ENCODE data around the gene CALHM1.
"Not testable (repeated sequence)": the region's sequence is repeated elsewhere in the genome, so short reads cannot be mapped to it uniquely, and the experiment has no call there.

CALHM1 gene

GRCh38 chr10:103441611-103442010, 17.1 kb downstream of the CALHM1 start:
- no peaks in the 10 kb centered on the region for H3K27me3 Mint-ChIP-seq (ENCODE audit: low read depth)
- peaks cover 50% of the 10 kb centered on the region for H3K36me3 Mint-ChIP-seq (ENCODE audit: low read depth)
- H3K4me3 Mint-ChIP-seq: no peak overlapping the region
- H3K4me1 Mint-ChIP-seq (ENCODE audit: low read depth): peaks cover 4% of the 10 kb centered on the region
- H3K9me3 Mint-ChIP-seq: no peaks in the 10 kb centered on the region
- H3K27ac Mint-ChIP-seq: no peak overlapping the region

GRCh38 chr10:103441206-103441605, 17.5 kb downstream of the CALHM1 start:
- Mint-ChIP-seq H3K9me3 (no peaks in the 10 kb centered on the region), H3K4me3 (no peak overlapping the region), H3K27ac (no peak overlapping the region), H3K4me1 (ENCODE audit: low read depth) (peaks cover 3% of the 10 kb centered on the region), H3K36me3 (ENCODE audit: low read depth) (peaks cover 49% of the 10 kb centered on the region), H3K27me3 (ENCODE audit: low read depth) (no peaks in the 10 kb centered on the region)

GRCh38 chr10:103440416-103440815, 18.3 kb downstream of the CALHM1 start:
- Mint-ChIP-seq H3K4me3 (no peak overlapping the region), H3K9me3 (no peaks in the 10 kb centered on the region), H3K36me3 (ENCODE audit: low read depth) (peaks cover 43% of the 10 kb centered on the region), H3K27me3 (ENCODE audit: low read depth) (no peaks in the 10 kb centered on the region), H3K4me1 (ENCODE audit: low read depth) (peaks cover 1% of the 10 kb centered on the region), H3K27ac (peak overlapping the region; percentile 1)

- Mint-ChIP-seq H3K4me3 (no peak overlapping the region), H3K9me3 (no peaks in the 10 kb centered on the region), H3K4me1 (ENCODE audit: low read depth) (peaks cover 1% of the 10 kb centered on the region), H3K27me3 (ENCODE audit: low read depth) (no peaks in the 10 kb centered on the region), H3K27ac (peak overlapping the region; percentile 1), H3K36me3 (ENCODE audit: low read depth) (peaks cover 41% of the 10 kb centered on the region)
Observed at GRCh38 chr10:103439776-103440175, 18.9 kb downstream of the CALHM1 start.

GRCh38 chr10:103433858-103434257, 24.8 kb downstream of the CALHM1 start:
- Mint-ChIP-seq H3K27ac (no peak overlapping the region), H3K4me1 (ENCODE audit: low read depth) (peaks cover 34% of the 10 kb centered on the region), H3K27me3 (ENCODE audit: low read depth) (no peaks in the 10 kb centered on the region), H3K36me3 (ENCODE audit: low read depth) (peaks cover 58% of the 10 kb centered on the region), H3K4me3 (no peak overlapping the region), H3K9me3 (no peaks in the 10 kb centered on the region)

- no peak overlapping the region for H3K4me3 Mint-ChIP-seq
- no peaks in the 10 kb centered on the region for H3K27me3 Mint-ChIP-seq (ENCODE audit: low read depth)
- H3K4me1 Mint-ChIP-seq (ENCODE audit: low read depth): peaks cover 43% of the 10 kb centered on the region
- H3K36me3 Mint-ChIP-seq (ENCODE audit: low read depth): peaks cover 59% of the 10 kb centered on the region
- no peaks in the 10 kb centered on the region for H3K9me3 Mint-ChIP-seq
- H3K27ac Mint-ChIP-seq: peak overlapping the region; percentile 8
Observed at GRCh38 chr10:103431902-103432301, 26.8 kb downstream of the CALHM1 start.

GRCh38 chr10:103429647-103430046, 29.1 kb downstream of the CALHM1 start:
- peaks cover 42% of the 10 kb centered on the region for H3K4me1 Mint-ChIP-seq (ENCODE audit: low read depth)
- no peaks in the 10 kb centered on the region for H3K27me3 Mint-ChIP-seq (ENCODE audit: low read depth)
- H3K27ac Mint-ChIP-seq: peak overlapping the region; percentile 64
- H3K36me3 Mint-ChIP-seq (ENCODE audit: low read depth): peaks cover 60% of the 10 kb centered on the region
- no peaks in the 10 kb centered on the region for H3K9me3 Mint-ChIP-seq
- H3K4me3 Mint-ChIP-seq: peak overlapping the region; percentile 30

- H3K9me3 Mint-ChIP-seq: no peaks in the 10 kb centered on the region
- no peaks in the 10 kb centered on the region for H3K27me3 Mint-ChIP-seq (ENCODE audit: low read depth)
- peaks cover 64% of the 10 kb centered on the region for H3K36me3 Mint-ChIP-seq (ENCODE audit: low read depth)
- H3K4me1 Mint-ChIP-seq (ENCODE audit: low read depth): peaks cover 42% of the 10 kb centered on the region
- H3K4me3 Mint-ChIP-seq: no peak overlapping the region
- peak overlapping the region; percentile 64 for H3K27ac Mint-ChIP-seq
Observed at GRCh38 chr10:103428989-103429643, 29.6 kb downstream of the CALHM1 start.

GRCh38 chr10:103427866-103428265, 30.8 kb downstream of the CALHM1 start:
- no peaks in the 10 kb centered on the region for H3K9me3 Mint-ChIP-seq
- H3K36me3 Mint-ChIP-seq (ENCODE audit: low read depth): peaks cover 61% of the 10 kb centered on the region
- H3K27ac Mint-ChIP-seq: no peak overlapping the region
- peaks cover 41% of the 10 kb centered on the region for H3K4me1 Mint-ChIP-seq (ENCODE audit: low read depth)
- H3K27me3 Mint-ChIP-seq (ENCODE audit: low read depth): no peaks in the 10 kb centered on the region
- no peak overlapping the region for H3K4me3 Mint-ChIP-seq

GRCh38 chr10:103423748-103424147, 35.0 kb downstream of the CALHM1 start:
- no peaks in the 10 kb centered on the region for H3K9me3 Mint-ChIP-seq
- H3K36me3 Mint-ChIP-seq (ENCODE audit: low read depth): peaks cover 49% of the 10 kb centered on the region
- H3K4me1 Mint-ChIP-seq (ENCODE audit: low read depth): peaks cover 8% of the 10 kb centered on the region
- no peak overlapping the region for H3K4me3 Mint-ChIP-seq
- H3K27me3 Mint-ChIP-seq (ENCODE audit: low read depth): no peaks in the 10 kb centered on the region
- no peak overlapping the region for H3K27ac Mint-ChIP-seq

GRCh38 chr10:103419101-103419500, 39.6 kb downstream of the CALHM1 start:
- H3K27me3 Mint-ChIP-seq (ENCODE audit: low read depth): no peaks in the 10 kb centered on the region
- H3K27ac Mint-ChIP-seq: no peak overlapping the region
- peaks cover 62% of the 10 kb centered on the region for H3K36me3 Mint-ChIP-seq (ENCODE audit: low read depth)
- no peak overlapping the region for H3K4me3 Mint-ChIP-seq
- no peaks in the 10 kb centered on the region for H3K9me3 Mint-ChIP-seq
- H3K4me1 Mint-ChIP-seq (ENCODE audit: low read depth): peaks cover 4% of the 10 kb centered on the region

- Mint-ChIP-seq H3K4me3 (no peak overlapping the region), H3K36me3 (ENCODE audit: low read depth) (peaks cover 60% of the 10 kb centered on the region)
Observed at GRCh38 chr10:103417601-103418000, 41.1 kb downstream of the CALHM1 start.

GRCh38 chr10:103417148-103417469, 41.6 kb downstream of the CALHM1 start:
- not testable (repeated sequence) for H3K27me3 Mint-ChIP-seq (ENCODE audit: low read depth); H3K4me1 Mint-ChIP-seq (ENCODE audit: low read depth); H3K9me3 Mint-ChIP-seq; H3K27ac Mint-ChIP-seq; H3K4me3 Mint-ChIP-seq
- peaks cover 55% of the 10 kb centered on the region for H3K36me3 Mint-ChIP-seq (ENCODE audit: low read depth)

More at GRCh38 chr10:103417601-103418000, 41.1 kb downstream of the CALHM1 start:
- H3K27me3 Mint-ChIP-seq (ENCODE audit: low read depth): no peaks in the 10 kb centered on the region
- H3K9me3 Mint-ChIP-seq: no peaks in the 10 kb centered on the region
- no peak overlapping the region for H3K27ac Mint-ChIP-seq
- H3K4me1 Mint-ChIP-seq (ENCODE audit: low read depth): peaks cover 4% of the 10 kb centered on the region

- Mint-ChIP-seq H3K36me3 (ENCODE audit: low read depth) (peaks cover 54% of the 10 kb centered on the region), H3K4me1 (ENCODE audit: low read depth) (peaks cover 4% of the 10 kb centered on the region), H3K27me3 (ENCODE audit: low read depth) (no peaks in the 10 kb centered on the region), H3K4me3 (no peak overlapping the region), H3K9me3 (no peaks in the 10 kb centered on the region), H3K27ac (no peak overlapping the region)
Observed at GRCh38 chr10:103416436-103417147, 42.1 kb downstream of the CALHM1 start.

GRCh38 chr10:103415581-103415980, 43.1 kb downstream of the CALHM1 start:
- no peaks in the 10 kb centered on the region for H3K9me3 Mint-ChIP-seq
- peaks cover 4% of the 10 kb centered on the region for H3K4me1 Mint-ChIP-seq (ENCODE audit: low read depth)
- no peak overlapping the region for H3K4me3 Mint-ChIP-seq
- no peak overlapping the region for H3K27ac Mint-ChIP-seq
- H3K27me3 Mint-ChIP-seq (ENCODE audit: low read depth): no peaks in the 10 kb centered on the region
- peaks cover 50% of the 10 kb centered on the region for H3K36me3 Mint-ChIP-seq (ENCODE audit: low read depth)

Measured in T-helper 1 cell treated with Interleukin-12 subunit alpha and Interleukin-12 subunit beta and Interleukin-4 antibody, amounts not matched to agents 30 μg/mL and 1 μg/mL, for 36 hours (primary cell).